HepG2 (cell line): ENCODE measurements around the gene ASIC3. TPM values are rescaled to one million over a fixed set of nuclear protein-coding genes. Genes with fewer than 3 reads are reported as not detected.

ENCODE experiments used
- BCL6 ChIP-seq: IDR thresholded peaks from 2 replicates; pipeline ENCODE4 v1.6.1; 2016; ENCODE audit warnings: missing genetic modification reagents, missing compliant biosample characterization
- CAMTA2 ChIP-seq: sonication (generic); formaldehyde crosslinking; IDR thresholded peaks from 2 replicates; pipeline ENCODE4 v1.4.0; 2020; ENCODE audit warnings: mild to moderate bottlenecking, missing genetic modification reagents, borderline replicate concordance
- CEBPZ ChIP-seq: IDR thresholded peaks from 2 replicates; pipeline ENCODE4 v1.6.1; 2012; ENCODE audit warnings: low read length, improper control_type of control experiment
- DPF2 ChIP-seq: sonication (generic); formaldehyde crosslinking; IDR thresholded peaks from 2 replicates; pipeline ENCODE4 v1.4.0; 2020; ENCODE audit warnings: mild to moderate bottlenecking, low read depth, missing genetic modification reagents, borderline replicate concordance
- HBP1 ChIP-seq: IDR thresholded peaks from 2 replicates; pipeline ENCODE4 v1.6.1; 2016; ENCODE audit warnings: low read depth, control low read depth
- PAXIP1 ChIP-seq: sonication (generic); formaldehyde crosslinking; conservative IDR thresholded peaks from 2 replicates; pipeline ENCODE4 v1.4.0; 2020; ENCODE audit warnings: mild to moderate bottlenecking, missing genetic modification reagents, moderate library complexity
- REL ChIP-seq: sonication (generic); formaldehyde crosslinking; conservative IDR thresholded peaks from 2 replicates; pipeline ENCODE4 v1.8.0; 2022; ENCODE audit warnings: mild to moderate bottlenecking, missing genetic modification reagents, moderate library complexity
- SNRNP70 ChIP-seq: fragments of 200-400 bp; formaldehyde crosslinking; IDR thresholded peaks from 2 replicates; pipeline ENCODE4 v1.6.1; 2017; ENCODE audit warnings: mild to moderate bottlenecking, low read depth, low read length, moderate library complexity
- TEF ChIP-seq: sonication (generic); formaldehyde crosslinking; IDR thresholded peaks from 2 replicates; pipeline ENCODE4 v1.5.0; 2020; ENCODE audit warnings: missing genetic modification reagents
- ZBTB3 ChIP-seq: sonication (generic); formaldehyde crosslinking; IDR thresholded peaks from 2 replicates; pipeline ENCODE4 v1.4.0; 2020; ENCODE audit warnings: low read depth, mild to moderate bottlenecking, moderate library complexity, missing genetic modification reagents, borderline replicate concordance
- ZFP37 ChIP-seq: sonication (generic); formaldehyde crosslinking; IDR thresholded peaks from 2 replicates; pipeline ENCODE4 v1.4.0; 2020; ENCODE audit warnings: missing genetic modification reagents, borderline replicate concordance
- ZNF326 ChIP-seq: sonication (generic); formaldehyde crosslinking; IDR thresholded peaks from 2 replicates; pipeline ENCODE4 v1.4.0; 2020; ENCODE audit warnings: missing genetic modification reagents, borderline replicate concordance
- ZNF609 ChIP-seq: sonication (generic); formaldehyde crosslinking; IDR thresholded peaks from 2 replicates; pipeline ENCODE4 v1.4.0; 2020; ENCODE audit warnings: mild to moderate bottlenecking, missing genetic modification reagents, borderline replicate concordance
- polyA plus RNA-seq, 8 experiments: library from polyadenylated mRNA; depleted of rRNA in 3 of 8; stranded (reverse) in 7 of 8; unstranded in 1 of 8; fragments of >200 nt; fragmentation: Illumina TruSeq in 4 of 8; extraction: Trizol in 4 of 8; gene quantifications; 2 replicates each; pipeline versions ENCODE4 v1.2.1 to v1.2.3, GENCODE V29; 2011 to 2016; ENCODE audit warnings: low read depth in 4 of 8, missing spikeins in 1 of 8, mixed read lengths in 1 of 8; ENCODE audit not compliant: insufficient read depth in 1 of 8
- total RNA-seq, 5 experiments: library from RNA; depleted of rRNA; stranded (reverse); fragments of >200 nt; fragmentation: Illumina TruSeq; extraction: Trizol; gene quantifications; 2 replicates each; pipeline ENCODE4 v1.2.3, GENCODE V29; 2016; ENCODE audit warnings: low read depth in 1 of 5

The ASIC3 gene
- total and polyA plus RNA-seq, 2 of the 13 experiments (the other 11 are each of a cell fraction or from before 2014, with no cell fraction given), result 0.51 TPM; not detected in 1

- TF ChIP-seq CEBPZ, result no peak
- TF ChIP-seq SNRNP70, result no peak
- 0 out of 2 replicates have a peak, but pooled peaks have one; percentile 43 for TF ChIP-seq HBP1 (CRISPR knock-in tag)
- no peak for TF ChIP-seq ZNF326 (CRISPR knock-in tag)
- no peak for TF ChIP-seq CAMTA2 (CRISPR knock-in tag)
- TF ChIP-seq ZNF609 (CRISPR knock-in tag), result 0 out of 2 replicates have a peak, but pooled peaks have one; percentile 41
- TF ChIP-seq PAXIP1 (CRISPR knock-in tag), result no peak
- no peak for TF ChIP-seq TEF (CRISPR knock-in tag)
- TF ChIP-seq DPF2 (CRISPR knock-in tag), result no peak
- no peak for TF ChIP-seq ZBTB3
- TF ChIP-seq ZFP37 (CRISPR knock-in tag), result no peak
- no peak for TF ChIP-seq BCL6 (CRISPR knock-in tag)
- no peak for TF ChIP-seq REL (CRISPR knock-in tag)
These were observed 39.6 kb upstream of the ASIC3 start (continued) for GRCh38 chr7:151008511-151009323.
